Activated naive CD8-positive, alpha-beta T cell treated with anti-CD3 and anti-CD28 coated beads, Interleukin-2, amount 50 U/mL, for 24 hours (primary cell): Measurements from ENCODE around the gene SPTBN1.

ENCODE experiments used
- ATAC-seq: fragments of 150-1000 bp; cut with Tn5 transposase; one replicate; pipeline ENCODE4 v1.10.0; 2021
- DNase-seq: peaks from one replicate; pipeline ENCODE4 v3.0.0; 2021
- H3K27ac Mint-ChIP-seq: one replicate; pipeline ENCODE4 v1.8.0; 2021; ENCODE audit warnings: mild to moderate bottlenecking, mixed read lengths
- H3K27me3 Mint-ChIP-seq: one replicate; pipeline ENCODE4 v1.8.0; 2021; ENCODE audit warnings: mixed read lengths
- H3K36me3 Mint-ChIP-seq: one replicate; pipeline ENCODE4 v1.8.0; 2021; ENCODE audit warnings: low read depth, mixed read lengths
- H3K4me1 Mint-ChIP-seq: one replicate; pipeline ENCODE4 v1.8.0; 2021; ENCODE audit warnings: mixed read lengths
- H3K4me3 Mint-ChIP-seq: one replicate; pipeline ENCODE4 v1.8.0; 2021; ENCODE audit warnings: mild to moderate bottlenecking, moderate library complexity, mixed read lengths
- H3K9me3 Mint-ChIP-seq: one replicate; pipeline ENCODE4 v1.8.0; 2021; ENCODE audit warnings: mixed read lengths

SPTBN1 gene

GRCh38 chr2:54710216-54710615 lies 254.1 kb downstream of the SPTBN1 start:
- DNase-seq (no peak), ATAC-seq (no peak)
- peaks cover 28% of the 10 kb centered on the region for H3K27me3 Mint-ChIP-seq
- no peak overlapping the region for H3K27ac Mint-ChIP-seq
- no peak overlapping the region for H3K4me3 Mint-ChIP-seq
- H3K36me3 Mint-ChIP-seq: no peaks in the 10 kb centered on the region
- peaks cover 3% of the 10 kb centered on the region for H3K4me1 Mint-ChIP-seq
- H3K9me3 Mint-ChIP-seq: no peaks in the 10 kb centered on the region

GRCh38 chr2:54712516-54712915 lies 256.4 kb downstream of the SPTBN1 start:
- Mint-ChIP-seq H3K27me3 (peaks cover 31% of the 10 kb centered on the region), H3K27ac (no peak overlapping the region), H3K4me3 (no peak overlapping the region), H3K9me3 (no peaks in the 10 kb centered on the region), H3K4me1 (peaks cover 4% of the 10 kb centered on the region), H3K36me3 (no peaks in the 10 kb centered on the region)
- DNase-seq (no peak), ATAC-seq (no peak)

- no peak overlapping the region for H3K27ac Mint-ChIP-seq
- ATAC-seq: no peak
- H3K36me3 Mint-ChIP-seq: no peaks in the 10 kb centered on the region
- H3K4me1 Mint-ChIP-seq: peaks cover 1% of the 10 kb centered on the region
- peaks cover 31% of the 10 kb centered on the region for H3K27me3 Mint-ChIP-seq
- H3K4me3 Mint-ChIP-seq: no peak overlapping the region
- no peaks in the 10 kb centered on the region for H3K9me3 Mint-ChIP-seq
- DNase-seq: no peak
These were observed 258.9 kb downstream of the SPTBN1 start for GRCh38 chr2:54714996-54715395.

GRCh38 chr2:54716375-54716774 lies 260.2 kb downstream of the SPTBN1 start:
- no peak overlapping the region for H3K4me3 Mint-ChIP-seq
- ATAC-seq (no peak), DNase-seq (no peak)
- H3K36me3 Mint-ChIP-seq: no peaks in the 10 kb centered on the region
- H3K4me1 Mint-ChIP-seq: peaks cover 1% of the 10 kb centered on the region
- H3K27ac Mint-ChIP-seq: no peak overlapping the region
- H3K9me3 Mint-ChIP-seq: no peaks in the 10 kb centered on the region
- H3K27me3 Mint-ChIP-seq: peaks cover 29% of the 10 kb centered on the region

- DNase-seq (no peak), ATAC-seq (no peak)
- Mint-ChIP-seq H3K4me3 (no peak overlapping the region), H3K4me1 (peaks cover 13% of the 10 kb centered on the region), H3K9me3 (no peaks in the 10 kb centered on the region), H3K27me3 (peaks cover 38% of the 10 kb centered on the region), H3K36me3 (no peaks in the 10 kb centered on the region), H3K27ac (no peak overlapping the region)
These were observed 264.4 kb downstream of the SPTBN1 start for GRCh38 chr2:54720563-54720962.
